KMS-11 (cell line): ENCODE results near the gene ORMDL3.

ENCODE experiments used
- H2AFZ ChIP-seq: fragments of 200-600 bp; sonication (generic); 2 replicates; pipeline ENCODE4 v1.6.1; 2016; ENCODE audit warnings: antibody characterized with exemption, mixed run types, low read depth
- H3K27ac ChIP-seq: fragments of 200-600 bp; sonication (generic); 2 replicates; pipeline ENCODE4 v1.6.1; 2016; ENCODE audit warnings: mild to moderate bottlenecking, mixed run types
- H3K27me3 ChIP-seq: fragments of 200-600 bp; sonication (generic); 2 replicates; pipeline ENCODE4 v1.6.1; 2017; ENCODE audit warnings: mild to moderate bottlenecking, low read depth, mixed run types, moderate library complexity; ENCODE audit not compliant: insufficient read depth
- H3K36me3 ChIP-seq: fragments of 200-600 bp; sonication (generic); 2 replicates; pipeline ENCODE4 v1.6.1; 2017; ENCODE audit warnings: mild to moderate bottlenecking, mixed run types; ENCODE audit not compliant: insufficient read depth
- H3K4me1 ChIP-seq: fragments of 200-600 bp; sonication (generic); 2 replicates; pipeline ENCODE4 v1.6.1; 2016; ENCODE audit warnings: mild to moderate bottlenecking, low read depth, mixed run types; ENCODE audit not compliant: poor library complexity, severe bottlenecking
- H3K4me2 ChIP-seq: fragments of 200-600 bp; sonication (generic); 2 replicates; pipeline ENCODE4 v1.7.0; 2016; ENCODE audit warnings: mild to moderate bottlenecking, mixed run types
- H3K4me3 ChIP-seq: fragments of 200-600 bp; sonication (generic); IDR thresholded peaks from 2 replicates; pipeline ENCODE4 v1.6.1; 2017; ENCODE audit warnings: low read depth, low read length, mixed read lengths; ENCODE audit not compliant: insufficient read depth
- H3K79me2 ChIP-seq: fragments of 200-600 bp; sonication (generic); 2 replicates; pipeline ENCODE4 v1.6.1; 2016; ENCODE audit warnings: low read depth, mixed run types; ENCODE audit not compliant: insufficient read depth
- H3K9ac ChIP-seq: fragments of 200-600 bp; sonication (generic); 2 replicates; pipeline ENCODE4 v1.6.1; 2016; ENCODE audit warnings: mild to moderate bottlenecking, mixed run types
- H4K20me1 ChIP-seq: fragments of 200-600 bp; sonication (generic); 2 replicates; pipeline ENCODE4 v1.6.1; 2016; ENCODE audit warnings: mild to moderate bottlenecking, mixed run types; ENCODE audit not compliant: insufficient read depth
- TF ChIP-seq, protein P1 (sequence below): fragments of 200-600 bp; sonication (generic); conservative IDR thresholded peaks from 2 replicates; pipeline ENCODE4 v1.6.1; 2017; ENCODE audit warnings: low read depth, mild to moderate bottlenecking, antibody characterized with exemption, low read length, moderate library complexity, mixed read lengths

Gene ORMDL3

DNA sequence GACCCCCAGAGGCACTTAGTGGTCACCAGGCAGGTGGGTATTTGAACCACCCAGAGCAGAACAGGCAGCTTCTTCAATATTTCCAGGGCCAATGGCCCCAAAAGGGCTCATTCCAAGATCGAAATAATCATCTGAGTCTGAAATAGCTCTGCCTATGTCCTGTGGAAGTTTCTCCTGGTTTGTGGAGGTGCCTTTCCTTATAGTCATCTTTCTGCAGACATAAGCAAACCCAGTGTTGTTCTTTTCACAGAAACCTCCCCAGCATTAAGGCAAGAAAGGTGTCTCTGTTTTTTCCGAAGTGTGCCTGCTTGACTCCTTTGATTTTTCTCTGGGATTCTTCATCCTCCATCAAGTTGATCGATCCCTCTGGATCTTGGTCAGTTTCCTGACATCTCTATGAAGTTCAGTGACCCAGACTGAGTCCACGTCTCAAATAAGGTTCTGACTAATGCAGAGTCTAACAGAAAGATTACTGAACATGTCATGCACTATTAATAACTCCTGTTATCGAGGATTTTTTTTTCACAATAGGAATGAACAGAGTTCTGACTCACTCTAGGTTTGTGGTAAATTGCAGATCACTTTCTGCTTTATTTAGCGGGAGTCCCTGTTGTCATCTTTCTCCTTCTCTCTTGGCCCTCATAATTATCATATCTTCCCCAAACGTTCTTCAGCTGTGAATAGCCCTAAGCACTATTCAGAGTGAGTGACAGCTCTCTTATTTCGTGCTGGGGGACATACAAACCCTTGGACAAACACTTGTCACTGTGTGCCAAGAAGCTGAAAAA, 1.7 kb upstream of the ORMDL3 start:
- peak overlapping the region; percentile 91 for H3K9ac ChIP-seq
- peak overlapping the region; percentile 75 for H3K4me2 ChIP-seq
- peak overlapping the region; percentile 97 for H3K27ac ChIP-seq

DNA sequence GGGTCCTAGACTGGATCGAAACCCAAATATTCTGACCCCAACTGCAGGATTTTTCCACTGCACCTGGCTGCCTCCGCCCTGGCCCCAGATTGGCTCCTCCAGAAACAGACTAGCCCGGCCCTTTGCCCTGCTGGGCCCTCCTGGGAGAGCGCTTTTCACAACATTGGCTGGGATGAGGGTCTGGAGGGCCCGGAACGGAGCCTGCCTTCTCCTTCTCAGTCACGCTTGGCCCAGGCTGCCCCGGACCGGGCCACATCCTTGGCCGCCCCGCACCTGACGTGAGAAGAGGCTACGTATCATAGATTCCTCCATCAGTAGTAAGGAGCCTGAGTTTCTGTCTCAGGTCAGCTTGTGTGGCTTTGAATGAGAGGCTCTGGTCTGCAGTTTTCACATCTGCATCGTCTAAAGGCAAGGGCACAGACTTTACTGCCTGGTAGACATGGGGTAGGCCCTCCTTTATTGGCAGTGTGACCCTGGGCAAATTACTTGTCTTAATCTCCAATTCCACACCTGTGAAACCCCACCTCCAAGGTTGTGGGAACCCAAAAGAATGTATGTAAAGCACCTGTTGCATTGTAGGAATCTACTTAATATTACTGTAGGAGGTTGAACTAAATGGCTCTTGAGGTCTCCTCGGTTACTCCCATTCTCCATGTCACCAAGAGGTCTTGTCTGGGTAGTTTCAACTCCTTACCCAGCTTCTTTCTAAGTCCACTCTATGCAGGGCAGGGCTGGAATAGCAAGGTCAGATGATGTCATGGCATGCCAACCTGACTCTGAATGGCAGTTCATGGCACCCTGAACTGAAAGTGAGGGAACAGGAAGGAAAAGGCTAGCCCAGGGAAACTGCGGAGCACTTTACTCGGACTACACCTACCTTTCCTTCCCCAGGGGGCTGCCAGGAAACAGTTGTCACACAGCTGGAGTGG, 792 bp upstream of the ORMDL3 start:
- Histone ChIP-seq H3K4me1 (peaks cover 58% of the 10 kb centered on the region), H2AFZ (peak overlapping the region; percentile 86), H3K27me3 (no peaks in the 10 kb centered on the region), H3K36me3 (peaks cover under 1% of the 10 kb centered on the region; the same call in 1 of the 2 replicates), H4K20me1 (no peaks in the 10 kb centered on the region; the same call in 1 of the 2 replicates), H3K4me2 (peak overlapping the region; percentile 75), H3K79me2 (peaks cover 42% of the 10 kb centered on the region), H3K27ac (peak overlapping the region; percentile 97), H3K9ac (peak overlapping the region; percentile 91), H3K4me3 (peak overlapping the region; percentile 25)
- TF ChIP-seq, protein P1, sequence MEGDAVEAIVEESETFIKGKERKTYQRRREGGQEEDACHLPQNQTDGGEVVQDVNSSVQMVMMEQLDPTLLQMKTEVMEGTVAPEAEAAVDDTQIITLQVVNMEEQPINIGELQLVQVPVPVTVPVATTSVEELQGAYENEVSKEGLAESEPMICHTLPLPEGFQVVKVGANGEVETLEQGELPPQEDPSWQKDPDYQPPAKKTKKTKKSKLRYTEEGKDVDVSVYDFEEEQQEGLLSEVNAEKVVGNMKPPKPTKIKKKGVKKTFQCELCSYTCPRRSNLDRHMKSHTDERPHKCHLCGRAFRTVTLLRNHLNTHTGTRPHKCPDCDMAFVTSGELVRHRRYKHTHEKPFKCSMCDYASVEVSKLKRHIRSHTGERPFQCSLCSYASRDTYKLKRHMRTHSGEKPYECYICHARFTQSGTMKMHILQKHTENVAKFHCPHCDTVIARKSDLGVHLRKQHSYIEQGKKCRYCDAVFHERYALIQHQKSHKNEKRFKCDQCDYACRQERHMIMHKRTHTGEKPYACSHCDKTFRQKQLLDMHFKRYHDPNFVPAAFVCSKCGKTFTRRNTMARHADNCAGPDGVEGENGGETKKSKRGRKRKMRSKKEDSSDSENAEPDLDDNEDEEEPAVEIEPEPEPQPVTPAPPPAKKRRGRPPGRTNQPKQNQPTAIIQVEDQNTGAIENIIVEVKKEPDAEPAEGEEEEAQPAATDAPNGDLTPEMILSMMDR, result no peak

More for the DNA sequence above, 1.7 kb upstream of the ORMDL3 start:
- Histone ChIP-seq H3K79me2 (peaks cover 33% of the 10 kb centered on the region), H3K4me1 (peaks cover 59% of the 10 kb centered on the region), H3K27me3 (no peaks in the 10 kb centered on the region), H3K4me3 (peak overlapping the region; percentile 12), H3K36me3 (no peaks in the 10 kb centered on the region), H2AFZ (peak overlapping the region; percentile 2; the same call in 1 of the 2 replicates), H4K20me1 (no peaks in the 10 kb centered on the region; the same call in 1 of the 2 replicates)
- TF ChIP-seq, protein P1, result no peak

DNA sequence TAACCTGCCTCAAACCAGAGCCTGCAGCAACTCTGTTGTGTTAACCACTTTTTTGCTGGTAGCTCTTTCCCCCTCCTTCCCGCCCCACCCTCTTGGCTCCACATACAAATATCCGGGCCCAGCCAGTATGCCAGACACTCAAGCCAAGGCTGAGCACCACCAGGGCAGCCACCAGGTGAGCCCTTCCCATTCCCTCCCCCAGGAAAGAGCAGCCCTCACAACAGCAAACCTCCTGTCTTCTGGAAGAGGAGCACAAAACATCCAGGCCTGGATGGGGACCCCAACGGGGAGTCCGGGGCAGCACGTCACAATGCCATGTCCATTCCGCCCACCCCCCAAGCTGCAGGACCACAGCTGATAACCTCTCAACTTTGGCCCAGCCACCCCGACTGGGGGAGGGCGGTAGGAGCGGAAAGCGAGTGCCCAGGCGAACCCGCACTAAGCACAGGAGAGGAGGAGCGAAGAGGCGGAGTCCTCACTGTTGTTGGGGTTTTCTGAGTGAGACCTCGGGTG, 757 bp downstream of the ORMDL3 start:
- Histone ChIP-seq H3K27me3 (no peaks in the 10 kb centered on the region), H3K4me1 (peaks cover 64% of the 10 kb centered on the region), H3K36me3 (peaks cover 11% of the 10 kb centered on the region; the same call in 1 of the 2 replicates), H3K27ac (peak overlapping the region; percentile 97), H3K4me2 (peak overlapping the region; percentile 75), H3K4me3 (no peak overlapping the region), H3K79me2 (peaks cover 46% of the 10 kb centered on the region), H4K20me1 (no peaks in the 10 kb centered on the region; the same call in 1 of the 2 replicates), H3K9ac (peak overlapping the region; percentile 91), H2AFZ (no peak overlapping the region)
- TF ChIP-seq, protein P1, result no peak

DNA sequence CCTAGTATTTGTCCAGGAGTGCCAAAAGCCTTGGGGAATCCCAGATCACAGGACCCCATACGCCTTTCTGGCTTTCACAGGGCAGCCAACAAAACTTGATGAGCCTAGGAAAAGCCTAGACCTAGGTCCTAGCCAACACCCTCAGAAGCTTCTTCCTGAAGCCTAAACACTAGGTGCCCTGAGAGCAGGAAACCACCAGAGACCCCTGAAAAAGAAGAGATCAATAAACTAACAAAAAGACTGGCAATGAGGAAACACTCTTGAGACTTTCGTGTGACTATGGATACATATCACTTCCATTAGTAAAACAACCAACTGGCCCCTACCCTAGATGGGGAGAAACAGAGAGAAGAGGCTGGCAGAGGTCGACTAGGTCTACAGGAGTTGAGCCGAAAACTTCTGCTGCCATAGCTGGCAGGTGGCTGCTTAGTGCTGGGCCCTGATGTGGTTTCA, 1.2 kb downstream of the ORMDL3 start:
- TF ChIP-seq, protein P1, result no peak
- peaks cover 67% of the 10 kb centered on the region for H3K4me1 ChIP-seq
- H3K27me3 ChIP-seq, result no peaks in the 10 kb centered on the region
- no peak overlapping the region for H2AFZ ChIP-seq
- peak overlapping the region; percentile 75 for H3K4me2 ChIP-seq
- peak overlapping the region; percentile 91 for H3K9ac ChIP-seq
- peaks cover 46% of the 10 kb centered on the region for H3K79me2 ChIP-seq
- H3K4me3 ChIP-seq, result no peak overlapping the region
- no peaks in the 10 kb centered on the region; the same call in 1 of the 2 replicates for H4K20me1 ChIP-seq
- H3K27ac ChIP-seq, result peak overlapping the region; percentile 97
- H3K36me3 ChIP-seq, result peaks cover 11% of the 10 kb centered on the region; the same call in 1 of the 2 replicates
